OCI-M1 (cell line): ENCODE results near the gene ADPRH.
"Not testable (repeated sequence)": the region's sequence is repeated elsewhere in the genome, so short reads cannot be mapped to it uniquely, and the experiment has no call there.

Experiments
- DNase-seq: peaks from one replicate; lab custom pipeline; 2025; lab: John Stamatoyannopoulos, UW

The ADPRH gene

DNA sequence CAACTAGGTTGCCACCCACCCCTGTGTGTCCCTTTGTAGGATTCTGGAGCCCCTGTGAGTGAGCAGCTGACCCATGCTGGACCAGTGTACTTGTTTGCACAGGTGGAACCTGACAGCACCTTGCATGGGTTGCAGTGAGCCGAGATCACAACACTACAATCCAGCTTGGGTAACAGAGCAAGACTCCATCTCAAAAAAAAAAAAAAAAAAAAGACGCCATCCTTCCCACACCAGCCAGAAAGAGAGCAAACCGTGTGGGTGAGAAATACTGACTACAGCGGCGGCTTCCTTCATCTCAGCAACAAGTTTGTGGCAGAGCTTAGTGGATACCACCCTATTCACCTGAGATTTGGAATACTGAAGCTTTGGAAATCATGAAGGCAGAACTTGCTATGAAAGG lies 19.1 kb upstream of the ADPRH start:
- DNase-seq: no peak

DNA sequence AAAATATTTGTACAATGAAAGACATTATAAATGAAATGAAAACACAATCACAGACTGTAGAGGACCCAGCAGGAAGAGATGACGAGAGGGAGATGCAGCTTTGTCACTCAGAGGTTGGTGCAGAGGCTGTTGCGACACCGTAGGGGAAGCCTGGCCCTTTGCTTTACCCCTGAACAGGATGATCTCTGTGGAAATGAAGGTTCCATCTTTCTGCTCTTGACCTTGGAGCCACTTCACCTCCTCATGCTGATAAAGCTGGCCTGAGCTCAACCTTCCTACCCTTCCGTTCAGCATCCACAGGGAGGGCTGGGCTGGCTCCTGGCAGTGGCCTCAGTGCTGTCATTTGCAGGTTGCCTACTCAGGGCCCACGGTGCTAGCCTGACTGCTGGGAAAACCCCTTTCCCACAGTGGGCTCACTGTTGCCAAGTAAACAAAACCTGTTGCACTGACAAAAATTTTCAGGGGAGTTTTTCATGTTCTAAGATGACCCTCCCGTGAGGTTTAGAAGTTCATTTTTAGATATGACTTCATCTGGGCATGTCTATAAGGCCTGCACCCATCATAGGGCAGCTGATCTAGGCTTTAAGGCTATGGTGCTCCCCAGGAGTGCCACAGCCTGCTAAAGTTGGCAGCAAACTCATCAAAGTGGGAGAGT lies 16.9 kb upstream of the ADPRH start:
- DNase-seq: no peak

DNA sequence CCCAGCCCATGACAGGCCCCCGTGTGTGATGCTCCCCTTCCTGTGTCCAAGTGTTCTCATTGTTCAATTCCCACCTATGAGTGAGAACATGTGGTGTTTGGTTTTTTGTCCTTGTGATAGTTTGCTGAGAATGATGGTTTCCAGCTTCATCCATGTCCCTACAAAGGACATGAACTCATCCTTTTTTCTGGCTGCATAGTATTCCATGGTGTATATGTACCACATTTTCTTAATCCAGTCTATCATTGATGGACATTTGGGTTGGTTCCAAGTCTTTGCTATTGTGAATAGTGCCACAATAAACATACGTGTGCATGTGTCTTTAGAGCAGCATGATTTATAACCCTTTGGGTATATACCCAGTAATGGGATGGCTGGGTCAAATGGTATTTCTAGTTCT lies 16.0 kb upstream of the ADPRH start:
- not testable (repeated sequence) for DNase-seq

DNA sequence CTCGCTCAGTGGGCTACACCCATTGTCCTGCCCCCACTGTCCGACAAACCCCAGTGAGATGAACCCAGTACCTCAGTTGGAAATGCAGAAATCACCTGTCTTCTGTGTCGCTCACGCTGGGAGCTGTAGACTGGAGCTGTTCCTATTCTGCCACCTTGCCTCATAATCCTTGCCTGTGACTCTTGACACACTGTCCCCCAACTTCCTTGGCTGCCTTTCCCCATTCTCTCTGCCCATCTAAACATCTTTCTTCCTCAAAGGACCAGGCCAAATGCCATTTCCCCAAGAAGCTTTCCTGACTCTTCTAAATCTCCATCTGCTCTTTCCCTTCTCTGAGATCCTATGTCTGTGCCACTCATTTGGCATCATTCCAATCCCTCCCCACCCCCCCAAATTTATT lies 10.1 kb upstream of the ADPRH start:
- DNase-seq: no peak

DNA sequence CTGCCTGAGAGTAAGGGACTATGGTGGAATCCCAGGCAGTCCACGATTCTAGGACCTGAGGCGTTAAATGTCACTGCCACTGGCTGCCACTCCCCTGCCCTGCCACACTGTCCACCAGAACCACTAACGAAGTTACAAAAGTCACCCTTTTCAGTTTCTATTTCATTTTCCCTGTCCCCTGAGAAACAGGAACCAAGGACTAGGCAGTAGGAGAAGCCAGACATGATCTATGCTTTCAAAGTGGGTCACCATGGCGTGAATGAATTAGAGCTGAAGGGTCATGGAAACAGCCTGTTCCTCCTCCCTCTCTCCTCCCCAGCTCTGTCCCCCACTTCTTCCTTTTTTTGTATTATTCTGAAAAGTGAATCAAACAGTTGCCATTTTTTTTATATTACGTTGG lies 9.1 kb upstream of the ADPRH start:
- peak; percentile 71 for DNase-seq

DNA sequence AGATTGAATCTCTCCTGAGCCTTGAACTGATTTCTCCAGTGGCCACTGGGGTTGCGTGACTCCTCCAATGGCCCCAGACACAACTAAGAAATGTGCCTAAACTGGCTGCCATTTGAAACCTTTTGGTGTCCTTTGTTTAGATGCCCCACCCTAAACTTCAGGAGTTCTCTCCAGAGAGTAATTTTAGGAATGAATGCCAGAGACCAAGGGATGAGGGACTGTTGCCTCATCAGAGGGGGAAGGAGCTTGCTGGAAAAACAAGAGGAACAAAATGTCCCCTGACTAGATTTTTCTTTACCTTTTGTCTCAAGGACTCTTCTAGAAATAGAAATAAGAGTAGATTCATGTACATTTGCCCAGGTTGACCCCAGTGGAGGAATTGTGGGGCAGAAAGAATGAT lies 8.1 kb upstream of the ADPRH start:
- no peak for DNase-seq

DNA sequence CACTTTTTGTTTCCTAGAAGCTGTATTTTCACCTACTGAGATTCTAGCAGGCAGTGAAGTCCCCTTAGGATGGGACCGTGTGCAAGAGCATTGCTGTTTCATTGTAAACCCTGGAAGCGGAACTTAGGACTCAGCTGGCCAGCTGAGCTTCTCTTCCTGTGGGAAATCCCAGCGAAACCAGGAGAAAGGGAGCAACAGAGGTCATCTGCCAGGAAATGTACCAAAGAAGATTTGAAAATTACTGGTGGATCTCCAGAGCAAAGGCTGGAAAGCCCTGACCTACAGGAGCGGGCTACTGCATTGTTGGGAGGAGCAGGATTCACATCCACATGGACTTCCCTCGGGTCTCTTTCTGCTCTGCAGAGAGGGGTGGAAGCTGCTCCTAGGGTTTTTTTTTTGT lies 7.6 kb upstream of the ADPRH start:
- no peak for DNase-seq

DNA sequence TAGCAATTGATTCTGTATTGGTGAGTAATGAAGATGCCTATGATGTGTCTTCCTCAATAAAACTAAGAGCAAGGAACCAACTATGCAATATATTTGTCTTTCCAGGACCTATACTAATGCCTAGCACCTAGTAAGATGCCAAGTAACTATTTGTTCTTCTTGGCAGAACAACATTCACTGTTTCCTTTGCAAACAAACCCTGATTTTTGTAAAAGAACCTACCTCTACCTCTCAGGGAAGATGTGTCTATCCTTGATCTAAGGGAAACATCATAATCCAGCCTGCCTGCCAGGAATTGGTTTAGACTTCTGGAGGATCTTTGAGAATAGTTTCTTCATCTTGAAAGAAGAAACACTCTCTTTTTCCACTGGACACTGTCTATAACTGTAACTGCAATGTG lies 3.8 kb upstream of the ADPRH start:
- no peak for DNase-seq

DNA sequence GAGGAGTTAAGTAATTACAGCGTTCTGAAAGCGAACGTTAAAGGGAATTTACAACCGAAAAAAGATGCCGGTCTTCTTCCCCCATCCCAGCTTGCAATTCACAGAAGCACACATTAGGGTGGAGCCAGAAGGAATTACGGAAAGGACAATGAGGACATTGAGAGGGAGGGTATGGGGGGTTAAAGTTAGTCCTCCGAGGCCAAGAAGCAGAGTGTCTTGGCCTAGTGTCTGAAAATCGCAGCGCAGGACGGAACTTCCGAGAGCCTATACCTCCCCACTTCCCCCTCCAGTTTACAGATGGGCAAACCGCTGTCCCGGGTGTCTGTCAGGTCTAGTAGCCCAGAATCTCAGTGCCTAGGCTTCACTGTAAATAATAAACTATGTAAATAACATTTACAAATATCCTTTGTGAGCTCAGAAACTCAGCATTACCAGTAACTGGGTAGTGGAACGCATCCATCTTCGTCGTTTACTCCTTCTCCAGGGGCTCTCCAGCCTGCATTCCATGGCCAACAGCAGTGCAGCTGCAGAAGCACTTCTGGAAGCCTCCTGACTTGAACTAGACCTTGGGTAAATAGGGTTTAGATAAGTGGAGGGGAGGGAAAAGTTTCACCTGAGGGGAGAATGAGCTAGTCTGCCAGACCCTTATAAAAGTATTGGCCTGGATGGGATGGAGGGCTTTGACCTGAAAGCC lies 922 bp downstream of the ADPRH start:
- DNase-seq: no peak

DNA sequence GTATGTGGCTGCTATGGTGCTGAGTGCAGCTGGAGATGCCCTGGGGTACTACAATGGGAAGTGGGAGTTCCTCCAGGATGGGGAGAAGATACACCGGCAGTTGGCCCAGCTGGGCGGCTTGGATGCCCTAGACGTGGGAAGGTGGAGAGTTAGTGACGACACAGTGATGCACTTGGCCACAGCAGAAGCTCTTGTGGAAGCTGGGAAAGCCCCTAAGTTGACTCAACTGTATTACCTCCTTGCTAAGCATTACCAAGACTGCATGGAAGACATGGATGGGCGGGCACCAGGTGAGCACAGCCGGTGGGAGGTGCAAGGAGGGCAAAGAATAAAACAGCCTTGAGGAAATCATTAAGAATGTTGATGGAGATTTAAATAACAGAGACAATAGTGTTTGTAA lies 2.9 kb downstream of the ADPRH start:
- no peak for DNase-seq

DNA sequence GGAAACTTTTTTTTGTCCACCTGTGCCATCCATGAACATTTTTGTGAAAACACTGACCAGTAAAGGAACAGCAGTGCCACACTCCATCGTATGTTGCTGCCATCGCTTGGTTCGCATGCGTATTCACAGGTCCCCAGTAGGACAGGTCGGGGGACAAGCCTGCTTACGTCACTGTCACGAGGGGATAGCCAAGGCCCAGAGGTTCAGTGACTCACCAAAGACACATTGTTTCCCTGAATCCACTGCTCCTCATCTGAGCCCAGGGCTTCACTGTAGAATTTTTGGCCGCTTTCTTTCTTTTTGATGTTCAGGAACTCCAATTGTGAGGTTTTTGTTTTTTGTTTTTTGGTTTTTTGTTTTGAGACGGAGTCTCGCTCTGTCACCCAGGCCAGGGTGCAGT lies 5.9 kb downstream of the ADPRH start:
- DNase-seq: no peak

DNA sequence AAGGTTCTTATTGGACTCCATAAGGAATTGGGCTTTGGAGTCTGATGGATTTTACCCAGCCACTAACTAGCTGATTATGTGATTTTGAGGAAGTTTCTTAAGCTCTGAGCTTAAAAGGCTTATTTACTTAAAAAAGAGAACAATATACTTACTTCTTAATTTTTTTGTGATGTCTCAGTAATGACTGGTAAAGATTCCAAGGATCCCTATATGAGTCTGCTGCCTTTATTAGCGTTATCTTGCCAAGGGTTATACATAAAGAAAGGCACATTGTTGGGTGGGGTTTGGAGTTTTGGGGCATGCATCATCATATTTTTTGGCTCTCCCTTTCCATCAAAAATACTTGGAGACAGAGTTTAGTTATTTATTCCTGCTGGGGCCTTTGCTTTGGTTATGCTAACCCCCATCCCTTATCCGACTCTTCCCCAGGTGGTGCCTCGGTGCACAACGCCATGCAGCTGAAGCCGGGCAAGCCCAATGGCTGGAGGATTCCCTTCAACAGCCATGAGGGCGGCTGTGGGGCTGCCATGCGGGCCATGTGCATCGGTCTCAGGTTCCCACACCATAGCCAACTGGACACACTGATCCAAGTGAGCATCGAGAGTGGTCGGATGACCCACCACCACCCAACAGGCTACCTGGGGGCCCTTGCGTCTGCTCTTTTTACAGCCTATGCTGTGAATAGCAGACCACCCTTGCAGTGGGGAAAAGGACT lies 6.7 kb downstream of the ADPRH start:
- no peak for DNase-seq

DNA sequence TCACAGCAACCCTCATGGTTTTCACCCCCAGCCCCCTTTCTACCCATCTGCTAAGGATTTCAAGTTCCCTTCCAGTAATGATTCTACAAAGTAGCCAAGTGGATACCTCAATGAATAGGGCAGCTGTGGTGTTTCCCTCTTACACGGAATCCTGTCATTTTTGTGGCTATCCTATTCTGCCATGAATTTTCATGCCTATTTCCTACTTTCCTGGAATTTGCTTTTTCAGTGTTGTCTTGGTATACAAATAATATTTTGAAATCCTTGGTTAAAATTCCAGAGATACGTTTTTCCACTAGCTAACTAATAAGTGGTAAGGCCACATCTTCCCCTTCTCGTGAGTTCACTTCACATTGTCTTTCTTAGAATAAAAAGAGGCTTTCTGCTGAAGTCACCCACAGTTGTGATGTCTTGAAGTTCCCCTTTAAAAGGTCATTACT lies 7.5 kb downstream of the ADPRH start:
- no peak for DNase-seq

DNA sequence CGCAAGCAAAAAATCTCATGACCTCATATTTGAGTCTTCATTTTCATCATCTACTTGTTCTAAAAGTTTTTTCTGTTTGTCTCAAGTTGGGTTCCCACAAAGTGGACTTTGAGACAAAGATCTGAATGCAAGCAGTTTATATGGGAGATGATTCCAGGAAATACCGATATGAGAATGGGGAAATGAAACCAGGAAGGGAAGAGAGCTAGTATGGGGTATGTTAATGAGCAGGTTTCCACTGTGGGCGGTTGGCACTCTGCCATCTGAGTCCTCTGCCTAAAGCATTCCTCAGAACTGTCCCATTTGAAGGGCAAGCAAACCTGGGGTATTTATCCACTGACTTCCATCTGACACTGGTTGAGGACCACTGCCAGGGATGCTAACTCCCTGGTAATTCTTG lies 8.8 kb downstream of the ADPRH start:
- DNase-seq: peak; percentile 62

DNA sequence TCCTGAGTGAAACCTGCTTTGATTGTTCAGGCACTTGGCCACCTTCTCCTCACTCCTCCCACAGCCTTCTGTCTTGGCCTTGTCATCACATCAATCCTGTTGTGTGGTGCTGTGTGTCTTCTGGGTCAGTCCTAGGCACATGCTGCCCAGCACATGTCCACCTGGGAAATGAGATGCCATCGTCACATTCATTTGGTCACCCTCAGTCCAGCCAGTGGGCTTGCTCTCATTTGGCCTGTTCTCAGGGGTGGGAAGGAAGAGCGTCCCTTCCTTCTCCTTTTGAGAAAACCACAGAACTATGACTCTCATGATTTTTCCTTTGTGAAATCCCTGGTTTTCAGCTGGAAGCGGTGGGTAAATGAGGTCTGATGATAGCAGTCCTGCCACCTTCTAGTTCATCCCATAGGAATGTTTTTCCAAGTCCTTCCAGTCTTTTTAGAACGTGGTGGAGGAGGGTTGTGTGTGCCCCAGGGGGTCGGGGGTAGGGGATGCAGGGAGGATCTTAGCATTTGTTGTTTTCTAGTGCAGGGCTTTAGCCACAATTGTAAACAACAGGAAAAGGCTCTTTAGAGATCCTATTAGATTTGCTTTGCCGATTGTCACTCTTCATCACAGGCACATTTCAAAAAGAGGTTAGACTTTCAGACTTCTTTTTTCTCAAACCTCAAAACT lies 9.9 kb downstream of the ADPRH start:
- DNase-seq: no peak

DNA sequence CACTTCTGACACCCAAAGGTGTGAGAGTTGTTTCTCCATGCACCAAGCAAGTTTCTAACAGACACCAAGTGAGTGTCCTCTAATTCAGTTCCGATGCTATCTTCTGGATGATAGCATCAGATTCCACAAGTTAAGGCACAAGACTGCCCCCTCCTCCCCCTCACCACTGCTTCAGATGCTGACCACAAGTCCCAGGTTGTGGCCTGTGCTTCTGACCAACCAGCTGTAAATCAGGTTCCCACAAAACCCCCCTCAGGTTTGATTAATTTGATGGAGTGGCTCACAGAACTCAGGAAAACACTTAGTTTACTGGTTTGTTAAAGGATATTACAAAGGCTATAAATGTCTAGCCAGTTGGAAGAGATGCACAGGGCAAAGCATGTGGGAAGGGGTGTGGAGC lies 11.4 kb downstream of the ADPRH start:
- no peak for DNase-seq

DNA sequence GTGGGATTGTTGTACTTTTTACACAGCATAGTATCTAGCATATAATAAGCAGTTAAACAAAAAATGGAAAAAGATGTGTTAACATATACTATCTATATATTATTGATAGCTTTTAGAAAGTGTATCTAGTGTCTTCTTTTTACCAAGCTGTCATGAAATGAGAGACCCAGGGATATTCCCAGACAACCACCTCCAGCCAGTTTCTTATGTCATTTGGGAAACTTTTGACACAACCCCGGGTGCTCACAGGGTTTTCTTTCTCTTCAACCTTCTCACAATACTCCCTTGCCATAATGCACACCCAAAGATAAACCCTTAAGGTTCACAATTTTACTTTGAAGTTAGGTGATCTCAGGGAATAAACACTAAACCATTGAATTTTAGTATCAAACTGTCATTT lies 13.6 kb downstream of the ADPRH start:
- DNase-seq: no peak

DNA sequence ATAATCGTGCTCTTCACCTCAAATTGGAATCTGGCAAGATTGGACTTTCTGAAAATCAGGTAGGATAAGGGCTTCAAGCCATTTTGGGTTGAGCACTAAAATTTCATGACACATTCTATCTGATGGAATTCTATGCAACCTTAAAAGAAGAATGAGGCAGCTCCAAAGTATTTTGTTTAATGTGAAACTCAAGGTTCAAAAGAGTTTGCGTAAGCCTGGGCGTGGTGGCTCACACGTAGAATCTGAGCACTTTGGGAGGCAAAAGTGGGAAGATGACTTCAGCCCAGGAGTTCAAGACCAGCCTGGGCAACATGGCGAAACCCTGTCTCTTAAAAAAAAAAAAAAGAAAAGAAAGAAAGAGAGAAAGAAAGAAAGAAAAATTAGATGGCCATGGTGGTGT lies 14.8 kb downstream of the ADPRH start:
- no peak for DNase-seq

DNA sequence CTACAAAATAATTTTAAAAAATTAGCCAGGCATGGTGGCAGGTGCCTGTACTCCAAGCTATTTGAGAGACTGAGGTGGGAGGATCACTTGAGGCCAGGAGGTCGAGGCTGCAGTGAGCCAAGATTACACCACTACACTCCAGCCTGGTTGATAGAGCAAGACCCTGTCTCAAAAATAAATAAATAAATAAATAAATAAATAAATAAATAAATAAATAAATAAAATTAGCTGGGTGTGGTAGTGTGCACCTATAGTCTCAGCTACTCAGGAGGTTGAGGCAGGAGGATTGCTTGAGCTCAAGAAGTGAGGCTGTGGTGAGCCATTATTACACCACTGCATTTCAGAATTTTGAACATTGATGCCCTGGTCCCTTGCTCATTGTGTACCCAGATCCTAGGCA lies 15.6 kb downstream of the ADPRH start:
- DNase-seq: not testable (repeated sequence)

DNA sequence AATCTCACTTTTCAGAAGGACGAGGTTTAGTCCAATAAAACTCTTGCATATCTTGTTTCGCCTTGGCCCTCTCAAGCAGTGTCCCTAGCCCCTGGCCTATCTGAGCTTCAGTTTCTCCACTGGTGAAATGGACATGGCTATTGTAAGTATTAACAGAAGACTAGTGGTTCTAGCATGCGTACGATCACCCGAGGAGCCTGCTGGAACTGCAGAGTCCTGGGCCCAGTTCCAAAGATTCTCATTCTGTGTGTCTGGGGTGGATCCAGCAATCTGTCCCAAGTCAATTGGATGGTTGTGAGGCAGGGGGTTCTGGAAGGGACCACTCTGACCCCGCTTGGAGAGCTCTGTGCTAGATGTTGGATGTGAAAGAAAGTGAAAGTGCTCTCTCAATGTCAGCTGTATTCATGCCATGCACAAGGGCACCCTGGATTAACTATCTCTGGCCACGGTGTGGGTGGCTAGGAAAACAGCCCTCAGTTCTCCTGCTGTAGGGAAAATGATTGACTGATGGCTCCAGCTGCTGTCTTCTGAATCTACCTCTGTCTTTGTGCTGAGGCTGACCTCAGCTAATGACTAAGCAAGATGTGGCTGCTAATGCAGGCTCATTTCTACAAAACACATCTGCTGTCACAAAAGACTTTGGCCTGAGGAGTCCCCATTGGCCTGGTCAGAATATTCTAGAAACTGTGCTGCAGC lies 16.5 kb downstream of the ADPRH start:
- peak; percentile 29 for DNase-seq

DNA sequence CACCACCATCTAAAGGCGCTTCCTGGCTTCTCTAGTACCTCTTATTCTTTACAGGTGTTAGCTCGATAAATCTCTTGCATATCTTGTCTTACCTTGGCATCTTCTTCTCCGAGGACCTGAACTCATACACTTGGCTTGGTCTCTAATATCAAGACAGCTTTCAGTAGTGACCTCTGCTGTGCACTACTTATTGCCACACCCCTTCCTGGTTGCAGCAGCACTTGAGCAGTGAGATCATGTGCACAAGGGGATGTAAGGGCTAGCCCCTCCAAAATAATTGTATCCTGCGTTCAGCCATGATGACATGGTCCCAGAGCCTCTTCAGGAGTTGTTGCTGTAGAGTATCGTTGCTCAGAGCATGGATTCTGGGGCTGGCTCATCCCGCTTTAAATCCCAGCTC lies 17.1 kb downstream of the ADPRH start:
- DNase-seq: peak; percentile 29
